Neural cell (in vitro differentiated cells): ENCODE data around the gene VPS41. TPM values are rescaled to one million over a fixed set of nuclear protein-coding genes. Genes with fewer than 3 reads are reported as not detected.

Experiments used
- H2AFZ ChIP-seq: fragments of 200-600, 300-800 bp; sonication (generic), shearing (Covaris generic); 2 replicates; pipeline ENCODE4 v1.6.0; 2014; ENCODE audit warnings: low read depth, mild to moderate bottlenecking, antibody characterized with exemption, low read length, moderate library complexity
- H3F3A ChIP-seq: fragments of 200-600 bp; shearing (Covaris generic); 2 replicates; pipeline ENCODE4 v1.6.1; 2016; ENCODE audit warnings: mild to moderate bottlenecking, moderate library complexity, mixed read lengths, antibody characterized with exemption, low read length; ENCODE audit not compliant: insufficient read depth, poor library complexity, severe bottlenecking
- H3K27ac ChIP-seq: fragments of 200-600, 300-800 bp; sonication (generic), shearing (Covaris generic); 2 replicates; pipeline ENCODE4 v1.5.1; 2014; ENCODE audit warnings: mild to moderate bottlenecking, low read length, moderate library complexity
- H3K27me3 ChIP-seq: fragments of 300-800, 200-600 bp; sonication (generic), shearing (Covaris generic); 2 replicates; pipeline ENCODE4 v1.6.0; 2014; ENCODE audit warnings: mild to moderate bottlenecking, low read depth, low read length, moderate library complexity; ENCODE audit not compliant: insufficient read depth
- H3K36me3 ChIP-seq: fragments of 300-800, 200-600 bp; sonication (generic), shearing (Covaris generic); 2 replicates; pipeline ENCODE4 v1.5.1; 2014; ENCODE audit warnings: mild to moderate bottlenecking, antibody characterized with exemption, low read length, moderate library complexity; ENCODE audit not compliant: insufficient read depth
- H3K4me2 ChIP-seq: fragments of 300-800, 200-600 bp; sonication (generic), shearing (Covaris generic); 2 replicates; pipeline ENCODE4 v1.6.0; 2014; ENCODE audit warnings: mild to moderate bottlenecking, low read length
- H3K4me3 ChIP-seq: fragments of 300-800, 200-600 bp; sonication (generic), shearing (Covaris generic); 2 replicates; pipeline ENCODE4 v1.5.1; 2014; ENCODE audit warnings: mild to moderate bottlenecking, low read length, moderate library complexity
- H3K79me2 ChIP-seq: fragments of 200-600 bp; shearing (Covaris generic); replicated peaks from 2 replicates; pipeline ENCODE4 v1.6.0; 2014; ENCODE audit warnings: mild to moderate bottlenecking, low read length, moderate library complexity; ENCODE audit not compliant: insufficient read depth
- H3K9ac ChIP-seq: fragments of 300-800, 200-600 bp; sonication (generic), shearing (Covaris generic); 2 replicates; pipeline ENCODE4 v1.6.1; 2016; ENCODE audit warnings: mild to moderate bottlenecking, low read length, mixed read lengths
- H3K9me2 ChIP-seq: fragments of 200-600 bp; shearing (Covaris generic); 2 replicates; pipeline ENCODE4 v1.6.1; 2016; ENCODE audit warnings: mild to moderate bottlenecking, low read length, mixed read lengths; ENCODE audit not compliant: insufficient read depth
- H3K9me3 ChIP-seq: fragments of 200-600, 300-800 bp; sonication (generic), shearing (Covaris generic); 2 replicates; pipeline ENCODE4 v1.6.1; 2016; ENCODE audit warnings: mild to moderate bottlenecking, mixed run types, low read length, moderate library complexity, mixed read lengths
- H4K20me1 ChIP-seq: fragments of 200-600 bp; shearing (Covaris generic); 2 replicates; pipeline ENCODE4 v1.6.1; 2016; ENCODE audit warnings: mild to moderate bottlenecking, mixed run types; ENCODE audit not compliant: insufficient read depth
- CTCF ChIP-seq: fragments of 450-650 bp; IDR thresholded peaks from 2 replicates; pipeline ENCODE4 v1.5.1; 2014; ENCODE audit warnings: antibody characterized with exemption, mild to moderate bottlenecking, moderate library complexity; ENCODE audit not compliant: poor library complexity, severe bottlenecking
- EP300 ChIP-seq: fragments of 450-650 bp; conservative IDR thresholded peaks from 2 replicates; pipeline ENCODE4 v1.6.1; 2014; ENCODE audit warnings: antibody characterized with exemption, mild to moderate bottlenecking, moderate library complexity; ENCODE audit not compliant: poor library complexity, severe bottlenecking
- EZH2 ChIP-seq: fragments of 200-600, 300-800 bp; shearing (Covaris generic), sonication (generic); IDR thresholded peaks from 2 replicates; pipeline ENCODE4 v1.6.1; 2014; ENCODE audit warnings: antibody characterized with exemption, low read length, borderline replicate concordance, mild to moderate bottlenecking; ENCODE audit not compliant: insufficient read depth, poor library complexity, severe bottlenecking
- MXI1 ChIP-seq: fragments of 450-650 bp; conservative IDR thresholded peaks from 2 replicates; pipeline ENCODE4 v1.6.1; 2014; ENCODE audit warnings: antibody characterized with exemption, mild to moderate bottlenecking; ENCODE audit not compliant: poor library complexity, severe bottlenecking
- RAD21 ChIP-seq: fragments of 450-650 bp; conservative IDR thresholded peaks from 2 replicates; pipeline ENCODE4 v1.6.1; 2014; ENCODE audit warnings: antibody characterized with exemption, mild to moderate bottlenecking, moderate library complexity
- SMC3 ChIP-seq: fragments of 450-650 bp; conservative IDR thresholded peaks from 2 replicates; pipeline ENCODE4 v1.6.1; 2014; ENCODE audit warnings: antibody characterized with exemption, mild to moderate bottlenecking, moderate library complexity; ENCODE audit not compliant: poor library complexity
- TAF1 ChIP-seq: IDR thresholded peaks from 2 replicates; pipeline ENCODE4 v1.6.1; 2012; ENCODE audit warnings: low read depth
- polyA plus RNA-seq: library from polyadenylated mRNA; depleted of rRNA; stranded (reverse); fragments of >200 nt; gene quantifications from 2 replicates; pipeline ENCODE4 v1.2.3, GENCODE V29; 2014
- TF ChIP-seq, protein P1 (sequence below): IDR thresholded peaks from 2 replicates; pipeline ENCODE4 v1.6.1; 2012; ENCODE audit warnings: borderline replicate concordance

The VPS41 gene
- polyA plus RNA-seq, 1 donor from 2014 or later, result 64.0 TPM

DNA sequence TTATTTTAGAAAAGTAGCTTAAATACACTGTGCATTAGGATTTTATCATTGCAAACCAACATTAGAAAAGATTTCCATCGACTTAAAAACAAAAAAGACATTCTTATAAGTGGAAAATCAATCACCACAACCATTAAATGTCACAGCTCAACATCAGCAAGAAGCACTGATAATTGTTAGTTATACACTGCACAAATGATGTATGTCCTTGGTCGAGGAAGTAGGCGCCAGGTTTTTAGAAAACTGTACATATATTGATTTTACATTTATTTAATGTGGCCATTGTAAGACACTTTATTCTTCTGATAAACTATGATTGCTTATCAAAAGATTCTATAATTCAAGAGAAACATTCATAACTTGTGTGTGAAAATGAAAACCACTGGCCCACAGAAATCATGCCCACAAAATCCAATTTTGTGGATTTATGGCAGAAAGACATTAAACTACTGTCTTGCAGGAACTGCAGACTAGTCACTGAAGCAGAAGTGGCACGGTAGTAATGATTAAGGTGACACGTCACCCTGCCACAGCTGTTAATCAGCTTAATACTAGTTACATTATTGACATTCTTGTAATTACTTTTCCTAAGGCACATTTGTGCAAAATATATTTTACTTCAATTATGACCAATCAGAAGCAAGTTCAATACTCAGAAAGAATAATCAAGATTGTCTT is 79.4 kb downstream of the VPS41 start:
- no peaks in the 10 kb centered on the region for H3K27me3 ChIP-seq
- H3K79me2 ChIP-seq, result no peaks in the 10 kb centered on the region
- TF ChIP-seq, protein P1, sequence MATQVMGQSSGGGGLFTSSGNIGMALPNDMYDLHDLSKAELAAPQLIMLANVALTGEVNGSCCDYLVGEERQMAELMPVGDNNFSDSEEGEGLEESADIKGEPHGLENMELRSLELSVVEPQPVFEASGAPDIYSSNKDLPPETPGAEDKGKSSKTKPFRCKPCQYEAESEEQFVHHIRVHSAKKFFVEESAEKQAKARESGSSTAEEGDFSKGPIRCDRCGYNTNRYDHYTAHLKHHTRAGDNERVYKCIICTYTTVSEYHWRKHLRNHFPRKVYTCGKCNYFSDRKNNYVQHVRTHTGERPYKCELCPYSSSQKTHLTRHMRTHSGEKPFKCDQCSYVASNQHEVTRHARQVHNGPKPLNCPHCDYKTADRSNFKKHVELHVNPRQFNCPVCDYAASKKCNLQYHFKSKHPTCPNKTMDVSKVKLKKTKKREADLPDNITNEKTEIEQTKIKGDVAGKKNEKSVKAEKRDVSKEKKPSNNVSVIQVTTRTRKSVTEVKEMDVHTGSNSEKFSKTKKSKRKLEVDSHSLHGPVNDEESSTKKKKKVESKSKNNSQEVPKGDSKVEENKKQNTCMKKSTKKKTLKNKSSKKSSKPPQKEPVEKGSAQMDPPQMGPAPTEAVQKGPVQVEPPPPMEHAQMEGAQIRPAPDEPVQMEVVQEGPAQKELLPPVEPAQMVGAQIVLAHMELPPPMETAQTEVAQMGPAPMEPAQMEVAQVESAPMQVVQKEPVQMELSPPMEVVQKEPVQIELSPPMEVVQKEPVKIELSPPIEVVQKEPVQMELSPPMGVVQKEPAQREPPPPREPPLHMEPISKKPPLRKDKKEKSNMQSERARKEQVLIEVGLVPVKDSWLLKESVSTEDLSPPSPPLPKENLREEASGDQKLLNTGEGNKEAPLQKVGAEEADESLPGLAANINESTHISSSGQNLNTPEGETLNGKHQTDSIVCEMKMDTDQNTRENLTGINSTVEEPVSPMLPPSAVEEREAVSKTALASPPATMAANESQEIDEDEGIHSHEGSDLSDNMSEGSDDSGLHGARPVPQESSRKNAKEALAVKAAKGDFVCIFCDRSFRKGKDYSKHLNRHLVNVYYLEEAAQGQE, result no peak
- no peak for TF ChIP-seq EP300
- TF ChIP-seq CTCF, result no peak
- TF ChIP-seq RAD21, result no peak
- TF ChIP-seq MXI1, result no peak
- no peak for TF ChIP-seq SMC3
- TF ChIP-seq EZH2, result no peak
- no peaks in the 10 kb centered on the region for H3K9me2 ChIP-seq
- no peaks in the 10 kb centered on the region for H3F3A ChIP-seq
- H3K36me3 ChIP-seq, result no peaks in the 10 kb centered on the region
- no peak overlapping the region for H3K27ac ChIP-seq
- no peak overlapping the region for H3K9ac ChIP-seq
- H3K4me3 ChIP-seq, result no peak overlapping the region
- H2AFZ ChIP-seq, result no peak overlapping the region
- H4K20me1 ChIP-seq, result no peaks in the 10 kb centered on the region
- no peak overlapping the region for H3K4me2 ChIP-seq
- H3K9me3 ChIP-seq, result no peaks in the 10 kb centered on the region

DNA sequence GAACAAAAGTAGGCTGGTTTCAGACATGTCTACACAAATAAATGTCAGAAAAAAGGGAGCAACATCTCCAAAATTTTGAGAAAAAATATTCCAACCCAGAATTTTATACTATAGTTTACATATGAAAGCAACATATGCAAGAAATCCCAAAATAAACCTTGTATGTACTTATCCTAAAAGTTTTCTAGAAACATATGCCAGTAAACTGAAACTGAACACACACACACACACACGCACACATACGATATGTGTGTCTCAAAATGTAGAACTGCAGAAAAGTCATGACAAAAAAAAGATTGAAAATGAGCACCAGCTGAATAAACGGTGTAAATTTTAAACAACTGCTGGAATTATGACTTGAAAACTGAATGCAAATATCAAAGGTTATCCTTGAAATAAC is 81.0 kb downstream of the VPS41 start:
- no peaks in the 10 kb centered on the region for H3F3A ChIP-seq
- H3K9ac ChIP-seq, result no peak overlapping the region
- peaks cover 2% of the 10 kb centered on the region for H3K9me3 ChIP-seq
- no peak overlapping the region for H3K4me2 ChIP-seq
- no peak overlapping the region for H2AFZ ChIP-seq
- no peak overlapping the region for H3K27ac ChIP-seq
- no peaks in the 10 kb centered on the region for H3K36me3 ChIP-seq
- H3K27me3 ChIP-seq, result no peaks in the 10 kb centered on the region
- no peaks in the 10 kb centered on the region for H4K20me1 ChIP-seq
- H3K79me2 ChIP-seq, result no peaks in the 10 kb centered on the region
- TF ChIP-seq RAD21 (no peak), TAF1 (no peak)
- H3K4me3 ChIP-seq, result no peak overlapping the region
- H3K9me2 ChIP-seq, result no peaks in the 10 kb centered on the region
